Adrenal gland (tissue), 12 donors: ENCODE results near the gene DCUN1D2. TPM values are rescaled to one million over a fixed set of nuclear protein-coding genes. Genes with fewer than 3 reads are reported as not detected.

Experiments
- DNase-seq, 7 donors: peaks; one replicate each; pipeline ENCODE4 v3.0.0-alpha.2; 2019 to 2020
- H3K27ac ChIP-seq, 5 donors: fragments of 200-600 bp; sonication (generic) in 4 of 5; 1 replicate in 3 of 5; 2 replicates in 2 of 5; pipeline versions ENCODE4 v1.5.1 to v1.8.0; 2016 to 2020; ENCODE audit warnings: mild to moderate bottlenecking in 1 of 5
- H3K27me3 ChIP-seq: fragments of 200-600 bp; 2 replicates; pipeline ENCODE4 v1.8.0; 2021
- H3K36me3 ChIP-seq, 2 donors: fragments of 200-600 bp; replicated peaks in 1 of 2; 1 replicate in 1 of 2; 2 replicates in 1 of 2; pipeline versions ENCODE4 v1.5.1 to v1.8.0; 2018 to 2022
- H3K4me1 ChIP-seq, 2 donors: fragments of 200-600 bp; replicated peaks in 1 of 2; 1 replicate in 1 of 2; 2 replicates in 1 of 2; pipeline versions ENCODE4 v1.5.1 to v1.8.0; 2018 to 2021
- H3K4me3 ChIP-seq, 4 donors: fragments of 200-600 bp; sonication (generic) in 3 of 4; one replicate each; pipeline ENCODE4 v1.5.1; 2016 to 2018
- H3K9me3 ChIP-seq, 3 donors: fragments of 200-600 bp; sonication (generic) in 1 of 3; replicated peaks in 1 of 3; 1 replicate in 2 of 3; 2 replicates in 1 of 3; pipeline versions ENCODE4 v1.5.1 to v1.8.0; 2016 to 2021
- CTCF ChIP-seq, 6 experiments: fragments of 450-650 bp in 4 of 6; fragments of 200-600 bp in 2 of 6; sonication (generic) in 1 of 6; IDR thresholded peaks; 1 replicate in 5 of 6; 2 replicates in 1 of 6; pipeline versions ENCODE4 v1.5.1 to v1.8.0; 2016 to 2021; ENCODE audit warnings: antibody characterized with exemption in 6 of 6, mild to moderate bottlenecking in 2 of 6, moderate library complexity in 1 of 6
- POLR2A ChIP-seq, 2 donors: fragments of 450-650 bp; IDR thresholded peaks; one replicate each; pipeline ENCODE4 v1.6.1; 2017; ENCODE audit warnings: antibody characterized with exemption in 2 of 2, mild to moderate bottlenecking in 2 of 2, moderate library complexity in 1 of 2
- WGBS, 4 donors: extraction: QIAGEN DNeasy Blood & Tissue Kit in 2 of 4; methylation state at CpG; one replicate each; pipeline versions ENCODE4 v1.1.5 to v1.1.7; 2013 to 2017; 5-methylcytosine and 5-hydroxymethylcytosine counted together
- intact Hi-C, 2 donors: fragments of 100-400 bp; cut with DNase I; formaldehyde crosslinking; loops; one replicate each; pipeline versions ENCODE4 v1.14.1 to v1.15.0; 2022 to 2023
- polyA plus RNA-seq, 3 donors: library from polyadenylated mRNA; stranded (reverse); fragments of 200-250 nt in 2 of 3; fragments of 350-450 nt in 1 of 3; fragmentation: Illumina TruSeq in 1 of 3; extraction: RNeasy Lipid Tissue Mini Kit (QIAGEN cat#74804) in 1 of 3; gene quantifications; one replicate each; pipeline ENCODE4 v1.2.3, GENCODE V29; 2013 to 2014
- total RNA-seq, 9 donors: library from RNA; depleted of rRNA in 4 of 9; stranded (reverse); fragments of >200 nt in 4 of 9; fragments of 120-200 nt in 1 of 9; fragmentation: NEBNext Ultra II Directional in 1 of 9; extraction: Animal tissue kit (Norgen Biotek cat#: 25700) in 1 of 9; gene quantifications; one replicate each; pipeline versions ENCODE4 v1.1.0 to v1.2.4, GENCODE V29; 2013 to 2023
- donor health status: healthy with polysubstance abuse.
- donor health status: Bipolar disorder and iron deficiency.
- donor health status: DM: yes; HTN: yes; CAD: no.
- donor health status: DM: no; HTN: no; CAD: no.
- donor health status: DM: no; HTN: no; CAD: no.
- donor health status: DM: yes; HTN: yes; CAD: no.

The DCUN1D2 gene
- total and polyA plus RNA-seq, 12 donors: 8.1 to 28.0 (median 18.8) TPM

GRCh38 chr13:113469582-113469981, 20.9 kb downstream of the DCUN1D2 start:
- WGBS, 4 donors: 93 to 98% (median 95%) methylated on average over 7 of the region's 7 CpGs
- TF ChIP-seq CTCF (IDR thresholded peaks at IDR 0.05) (no peak), POLR2A (IDR thresholded peaks at IDR 0.05) (no peak)
- intact Hi-C loops: no loop called here
- Histone ChIP-seq H3K9me3 (no peaks in the 10 kb centered on the region), H3K4me1 (peaks cover 0 to 4% of the 10 kb centered on the region in 2 donors), H3K36me3 (no peaks in the 10 kb centered on the region), H3K27me3 (no peaks in the 10 kb centered on the region), H3K4me3 (no peak overlapping the region), H3K27ac (no peak overlapping the region)
- peak in 1 of 7 donors; percentile 5 for DNase-seq

GRCh38 chr13:113468472-113469201, 21.9 kb downstream of the DCUN1D2 start:
- H3K36me3 ChIP-seq: no peaks in the 10 kb centered on the region
- H3K27me3 ChIP-seq: no peaks in the 10 kb centered on the region
- TF ChIP-seq POLR2A (IDR thresholded peaks at IDR 0.05): no peak
- TF ChIP-seq CTCF (IDR thresholded peaks at IDR 0.05): no peak
- WGBS, 4 donors: 84 to 89% (median 85%) methylated on average over 21 to 22 of the region's 22 CpGs
- peak overlapping the region in 1 of 5 donors; percentile 44 for H3K27ac ChIP-seq
- intact Hi-C loops: no loop called here
- DNase-seq: peak in 2 of 7 donors; percentile 16 to 53
- peaks cover 0 to 4% of the 10 kb centered on the region in 2 donors for H3K4me1 ChIP-seq
- no peak overlapping the region for H3K4me3 ChIP-seq
- no peaks in the 10 kb centered on the region for H3K9me3 ChIP-seq

- intact Hi-C loops: no loop called here
- TF ChIP-seq CTCF (IDR thresholded peaks at IDR 0.05): no peak
- H3K36me3 ChIP-seq: no peaks in the 10 kb centered on the region
- H3K27me3 ChIP-seq: no peaks in the 10 kb centered on the region
- 92 to 98% (median 98%) methylated on average over 6 to 7 of the region's 7 CpGs for WGBS, 4 donors
- peaks cover 0 to 4% of the 10 kb centered on the region in 2 donors for H3K4me1 ChIP-seq
- no peak overlapping the region for H3K27ac ChIP-seq
- H3K9me3 ChIP-seq: no peaks in the 10 kb centered on the region
- no peak for DNase-seq
- H3K4me3 ChIP-seq: no peak overlapping the region
These were observed 22.5 kb downstream of the DCUN1D2 start for GRCh38 chr13:113468029-113468428.

- Histone ChIP-seq H3K36me3 (no peaks in the 10 kb centered on the region), H3K9me3 (no peaks in the 10 kb centered on the region), H3K4me3 (no peak overlapping the region), H3K27me3 (no peaks in the 10 kb centered on the region), H3K27ac (no peak overlapping the region), H3K4me1 (peaks cover 0 to 4% of the 10 kb centered on the region in 2 donors)
- intact Hi-C loops: no loop called here
- TF ChIP-seq CTCF (IDR thresholded peaks at IDR 0.05) (no peak), POLR2A (IDR thresholded peaks at IDR 0.05) (no peak)
- no peak for DNase-seq
- 85 to 98% (median 91%) methylated on average over 3 of the region's 3 CpGs for WGBS, 4 donors
These were observed 24.1 kb downstream of the DCUN1D2 start for GRCh38 chr13:113466383-113466782.
